Glomerular endothelial cell (primary cell): ENCODE measurements around the gene STK33. TPM values are rescaled to one million over a fixed set of nuclear protein-coding genes. Genes with fewer than 3 reads are reported as not detected.
A peak's percentile ranks its signal among the peaks of the same experiment; 100 is the strongest.

Source experiments
- DNase-seq: peaks from one replicate; pipeline ENCODE4 v3.0.0-alpha.2; 2011; ENCODE audit warnings: low read depth, low spot score; ENCODE audit errors: extremely low read depth
- total RNA-seq: library from RNA; depleted of rRNA; stranded (reverse); fragments of >200 nt; gene quantifications from 2 replicates; pipeline ENCODE4 v1.2.3, GENCODE V29; 2015

The STK33 gene
- total RNA-seq, 1 donor from 2014 or later, result 4.1 TPM

- peak; percentile 47 for DNase-seq
These were observed 10.2 kb upstream of the STK33 start for GRCh38 chr11:8604078-8604723.

- DNase-seq, result no peak
These were observed 9.7 kb upstream of the STK33 start for GRCh38 chr11:8603696-8604077.

GRCh38 chr11:8601376-8602133 is 7.5 kb upstream of the STK33 start:
- DNase-seq, result no peak

- no peak for DNase-seq
These were observed 4.5 kb upstream of the STK33 start for GRCh38 chr11:8598506-8598905.

- no peak for DNase-seq
These were observed 3.2 kb upstream of the STK33 start for GRCh38 chr11:8597182-8597581.

- DNase-seq, result no peak
These were observed 2.5 kb upstream of the STK33 start for GRCh38 chr11:8596504-8597046.

GRCh38 chr11:8593455-8593854 is 573 bp downstream of the STK33 start:
- DNase-seq, result no peak

- no peak for DNase-seq
These were observed 6.1 kb downstream of the STK33 start for GRCh38 chr11:8587915-8588314.

- DNase-seq, result no peak
These were observed 7.2 kb downstream of the STK33 start for GRCh38 chr11:8586805-8587204.

GRCh38 chr11:8586184-8586583 is 7.8 kb downstream of the STK33 start:
- no peak for DNase-seq

- DNase-seq, result no peak
These were observed 9.5 kb downstream of the STK33 start for GRCh38 chr11:8584511-8584910.

- no peak for DNase-seq
These were observed 9.9 kb downstream of the STK33 start for GRCh38 chr11:8584082-8584481.

- no peak for DNase-seq
These were observed 12.7 kb downstream of the STK33 start for GRCh38 chr11:8581300-8581699.

- no peak for DNase-seq
These were observed 16.0 kb downstream of the STK33 start for GRCh38 chr11:8577791-8578581.

- no peak for DNase-seq
These were observed 19.2 kb downstream of the STK33 start for GRCh38 chr11:8574798-8575197.

- no peak for DNase-seq
These were observed 20.3 kb downstream of the STK33 start for GRCh38 chr11:8573777-8574176.

- no peak for DNase-seq
These were observed 26.3 kb downstream of the STK33 start for GRCh38 chr11:8567602-8568198.

GRCh38 chr11:8566613-8567210 is 27.3 kb downstream of the STK33 start:
- peak; percentile 31 for DNase-seq

GRCh38 chr11:8564526-8564925 is 29.5 kb downstream of the STK33 start:
- DNase-seq, result no peak

GRCh38 chr11:8561461-8561860 is 32.6 kb downstream of the STK33 start:
- no peak for DNase-seq

- DNase-seq, result no peak
These were observed 35.6 kb downstream of the STK33 start for GRCh38 chr11:8558436-8558835.
